Tibial nerve (tissue), 4 donors: ENCODE data around the gene DDA1. TPM values are rescaled to one million over a fixed set of nuclear protein-coding genes. Genes with fewer than 3 reads are reported as not detected.

ENCODE experiments used
- DNase-seq, 2 donors: peaks; one replicate each; pipeline ENCODE4 v3.0.0-alpha.2; 2019; ENCODE audit warnings: low spot score in 2 of 2
- H3K27ac ChIP-seq, 4 donors: fragments of 200-600 bp; sonication (generic) in 3 of 4; one replicate each; pipeline ENCODE4 v1.5.1; 2017 to 2019; ENCODE audit warnings: mild to moderate bottlenecking in 1 of 4
- H3K27me3 ChIP-seq, 2 donors: fragments of 200-600 bp; sonication (generic) in 1 of 2; one replicate each; pipeline versions ENCODE4 v1.5.1 to v1.6.0; 2017 to 2019
- H3K36me3 ChIP-seq, 3 donors: fragments of 200-600 bp; sonication (generic); one replicate each; pipeline ENCODE4 v1.5.1; 2018 to 2019
- H3K4me1 ChIP-seq, 4 donors: fragments of 200-600 bp; sonication (generic) in 3 of 4; one replicate each; pipeline ENCODE4 v1.5.1; 2017 to 2019
- H3K4me3 ChIP-seq, 4 donors: fragments of 200-600 bp; sonication (generic) in 3 of 4; one replicate each; pipeline ENCODE4 v1.5.1; 2017 to 2019; ENCODE audit warnings: mild to moderate bottlenecking in 1 of 4, moderate library complexity in 1 of 4
- H3K9me3 ChIP-seq, 4 donors: fragments of 200-600 bp; sonication (generic) in 3 of 4; one replicate each; pipeline ENCODE4 v1.5.1; 2017 to 2019
- CTCF ChIP-seq, 5 experiments: fragments of 200-600 bp in 3 of 5; fragments of 450-650 bp in 2 of 5; sonication (generic) in 3 of 5; IDR thresholded peaks; one replicate each; pipeline ENCODE4 v1.5.1; 2016 to 2019; ENCODE audit warnings: antibody characterized with exemption in 5 of 5, mild to moderate bottlenecking in 3 of 5, moderate library complexity in 2 of 5
- EP300 ChIP-seq, 2 donors: sonication (generic); formaldehyde crosslinking; IDR thresholded peaks; one replicate each; pipeline ENCODE4 v1.6.1; 2017; ENCODE audit warnings: antibody characterized with exemption in 2 of 2, mild to moderate bottlenecking in 1 of 2
- POLR2A ChIP-seq, 2 donors: fragments of 450-650 bp; IDR thresholded peaks; one replicate each; pipeline ENCODE4 v1.6.1; 2017; ENCODE audit warnings: antibody characterized with exemption in 2 of 2, mild to moderate bottlenecking in 2 of 2, moderate library complexity in 2 of 2
- WGBS, 2 donors: methylation state at CpG; one replicate each; pipeline ENCODE4 v1.1.5; 2018; 5-methylcytosine and 5-hydroxymethylcytosine counted together
- total RNA-seq, 4 donors: library from RNA; depleted of rRNA; stranded (reverse); fragments of >200 nt; gene quantifications; one replicate each; pipeline ENCODE4 v1.1.0, GENCODE V29; 2016

The DDA1 gene
- total RNA-seq, 4 donors from 2014 or later, result 5.7 to 14.7 (median 7.8) TPM

GRCh38 chr19:17333611-17334413, 24.4 kb downstream of the DDA1 start:
- DNase-seq, result no peak
- WGBS, 2 donors, result 15 to 34% methylated on average over 37 to 39 of the region's 52 CpGs
- H3K27ac ChIP-seq, result peak overlapping the region; percentile 53 to 86 (median 80)
- TF ChIP-seq EP300 (IDR thresholded peaks at IDR 0.05) (no peak), CTCF (IDR thresholded peaks at IDR 0.05) (no peak), POLR2A (IDR thresholded peaks at IDR 0.05) (no peak)
- peaks cover 0 to 57% (median 27%) of the 10 kb centered on the region in 4 donors for H3K4me1 ChIP-seq
- peak overlapping the region; percentile 64 to 82 (median 70) for H3K4me3 ChIP-seq
- no peaks in the 10 kb centered on the region for H3K9me3 ChIP-seq
- no peaks in the 10 kb centered on the region for H3K27me3 ChIP-seq
- H3K36me3 ChIP-seq, result peaks cover 0 to 34% (median 0%) of the 10 kb centered on the region in 3 donors

- TF ChIP-seq CTCF (IDR thresholded peaks at IDR 0.05) (peak in 1 of 5 experiments; percentile 39), POLR2A (IDR thresholded peaks at IDR 0.05) (peak in 1 of 2 donors; percentile 57), EP300 (IDR thresholded peaks at IDR 0.05) (peak; percentile 54 to 78)
- DNase-seq, result peak; percentile 85 to 94
- Histone ChIP-seq H3K27me3 (no peaks in the 10 kb centered on the region), H3K36me3 (peaks cover 0 to 32% (median 0%) of the 10 kb centered on the region in 3 donors), H3K4me3 (peak within 1 kb of the TSS; percentile 64 to 82 (median 70)), H3K4me1 (peaks cover 0 to 53% (median 23%) of the 10 kb centered on the region in 4 donors), H3K27ac (peak within 1 kb of the TSS; percentile 53 to 86 (median 80)), H3K9me3 (no peaks in the 10 kb centered on the region)
- WGBS, 2 donors, result 2 to 3% methylated on average over 45 to 58 of the region's 86 CpGs
These were observed 25.3 kb downstream of the DDA1 start, which contains the start of gene ANO8 for GRCh38 chr19:17334414-17335409. TSS of gene ANO8 (minus strand) at chr19:17334855. CDS start at chr19:17334670, 185 bp downstream.

- Histone ChIP-seq H3K27me3 (no peaks in the 10 kb centered on the region), H3K4me1 (peaks cover 0 to 59% (median 24%) of the 10 kb centered on the region in 4 donors), H3K27ac (peak overlapping the region in 1 of 4 donors; percentile 86), H3K36me3 (peaks cover 0 to 24% (median 0%) of the 10 kb centered on the region in 3 donors), H3K4me3 (peak overlapping the region in 1 of 4 donors; percentile 60), H3K9me3 (no peaks in the 10 kb centered on the region)
- WGBS, 2 donors, result 67 to 73% methylated on average over 10 of the region's 10 CpGs
- no peak for DNase-seq
- TF ChIP-seq EP300 (IDR thresholded peaks at IDR 0.05), result no peak
- TF ChIP-seq CTCF (IDR thresholded peaks at IDR 0.05), result no peak
- no peak for TF ChIP-seq POLR2A (IDR thresholded peaks at IDR 0.05)
These were observed 26.2 kb downstream of the DDA1 start for GRCh38 chr19:17335575-17335974.

GRCh38 chr19:17336872-17337674, 27.7 kb downstream of the DDA1 start, which contains the start of gene GTPBP3:
TSS of gene GTPBP3 (plus strand) at chr19:17337553. CDS start at chr19:17337612, 59 bp downstream.
- peak in 1 of 2 donors; percentile 46 for TF ChIP-seq POLR2A (IDR thresholded peaks at IDR 0.05)
- TF ChIP-seq CTCF (IDR thresholded peaks at IDR 0.05), result peak in 1 of 5 experiments; percentile 27
- TF ChIP-seq EP300 (IDR thresholded peaks at IDR 0.05), result peak in 1 of 2 donors; percentile 85
- H3K27ac ChIP-seq, result peak within 1 kb of the TSS; percentile 86 to 94 (median 88)
- peak within 1 kb of the TSS; percentile 58 to 76 (median 62) for H3K4me3 ChIP-seq
- peaks cover 0 to 31% (median 0%) of the 10 kb centered on the region in 3 donors for H3K36me3 ChIP-seq
- DNase-seq, result peak; percentile 97 to 98
- H3K4me1 ChIP-seq, result peaks cover 0 to 65% (median 24%) of the 10 kb centered on the region in 4 donors
- H3K9me3 ChIP-seq, result no peaks in the 10 kb centered on the region
- no peaks in the 10 kb centered on the region for H3K27me3 ChIP-seq
- 0 to 1% methylated on average over 37 to 41 of the region's 41 CpGs for WGBS, 2 donors
